GM21381 (cell line): ENCODE data around the gene PDSS2.
"Not testable (repeated sequence)": the region's sequence is repeated elsewhere in the genome, so short reads cannot be mapped to it uniquely, and the experiment has no call there.

Source experiments
- ATAC-seq: cut with Tn5 transposase; IDR thresholded peaks from one replicate; pipeline ENCODE4 v1.9.1; 2021; ENCODE audit warnings: mild to moderate bottlenecking, moderate library complexity; ENCODE audit not compliant: unreplicated experiment

PDSS2 gene

DNA sequence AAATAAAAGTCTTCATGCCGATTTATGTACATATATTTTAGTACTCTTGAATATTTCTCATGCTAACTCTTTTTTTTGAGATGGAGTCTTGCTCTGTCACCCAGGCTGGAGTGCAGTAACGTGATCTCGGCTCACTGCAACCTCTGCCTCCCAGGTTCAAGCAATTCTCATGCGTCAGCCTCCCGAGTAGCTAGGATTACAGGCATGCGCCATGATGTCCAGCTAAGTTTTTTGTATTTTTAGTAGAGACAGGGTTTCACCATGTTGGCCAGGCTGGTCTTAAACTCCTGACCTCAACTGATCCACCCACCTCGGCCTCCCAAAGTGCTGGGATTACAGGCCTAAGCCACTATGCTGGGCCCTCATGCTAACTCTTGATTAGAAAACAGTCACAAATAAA lies 179.4 kb downstream of the PDSS2 start:
- ATAC-seq, result not testable (repeated sequence)

DNA sequence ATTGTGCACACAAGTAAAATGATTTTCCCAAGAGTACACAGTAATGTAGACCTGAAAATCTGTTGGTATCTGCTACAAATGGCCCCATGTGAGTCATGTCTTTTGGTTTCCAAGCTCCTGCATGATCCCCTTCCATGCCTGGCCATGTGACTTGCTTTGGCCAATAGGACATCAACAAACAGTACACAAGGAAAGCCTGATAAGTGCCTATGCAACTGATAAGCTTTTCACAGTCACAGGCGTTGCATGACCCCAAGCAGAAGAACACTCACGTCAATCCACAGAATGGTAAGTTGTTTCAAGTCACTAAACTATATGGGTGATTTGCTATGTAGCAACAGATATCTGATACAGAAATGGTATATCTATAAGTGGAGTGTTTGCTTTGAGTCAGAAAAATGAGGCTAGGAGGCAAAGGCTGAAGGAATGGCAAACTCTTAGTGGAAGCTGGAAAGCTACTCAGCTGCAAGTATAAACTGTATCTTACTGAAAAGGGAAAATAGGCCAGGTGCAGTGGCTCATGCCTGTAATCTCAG lies 184.0 kb downstream of the PDSS2 start:
- no peak for ATAC-seq

DNA sequence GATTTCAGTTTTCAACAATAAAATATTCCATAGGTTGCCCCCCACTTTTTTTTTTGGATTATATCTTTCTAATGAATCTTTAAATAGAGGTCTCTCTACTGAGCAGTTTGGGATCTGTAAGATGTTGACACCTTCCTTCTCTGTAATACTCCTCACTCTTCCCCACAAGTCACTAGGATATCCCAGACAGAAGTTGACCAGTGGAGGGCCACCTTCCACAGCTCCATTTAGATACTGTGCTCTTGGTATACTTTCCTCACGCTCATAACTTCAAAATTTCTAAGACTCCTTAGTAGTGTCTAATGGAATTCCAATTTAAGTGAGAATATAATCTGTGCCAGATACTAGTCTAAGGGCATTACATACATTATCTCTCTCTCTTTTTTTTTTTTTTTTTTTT lies 185.1 kb downstream of the PDSS2 start:
- ATAC-seq, result no peak

DNA sequence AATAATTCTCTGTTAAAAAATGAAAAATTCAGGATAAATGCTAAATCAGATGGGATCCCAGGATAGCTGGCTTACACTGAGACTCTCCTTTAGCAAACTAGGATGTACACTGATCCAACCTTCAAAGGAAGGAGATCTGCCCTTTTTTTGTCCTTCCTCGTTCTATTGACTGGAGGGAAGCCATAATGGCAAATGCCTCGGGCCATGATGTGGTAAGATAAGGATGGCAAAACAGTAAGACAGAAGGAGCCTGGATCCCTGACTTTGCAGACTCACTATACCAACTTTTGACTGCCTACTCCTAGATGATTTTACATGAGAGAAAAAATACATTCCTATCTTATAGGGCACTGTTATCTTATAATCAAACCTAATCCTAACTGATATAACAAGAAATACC lies 187.1 kb downstream of the PDSS2 start:
- ATAC-seq, result no peak

DNA sequence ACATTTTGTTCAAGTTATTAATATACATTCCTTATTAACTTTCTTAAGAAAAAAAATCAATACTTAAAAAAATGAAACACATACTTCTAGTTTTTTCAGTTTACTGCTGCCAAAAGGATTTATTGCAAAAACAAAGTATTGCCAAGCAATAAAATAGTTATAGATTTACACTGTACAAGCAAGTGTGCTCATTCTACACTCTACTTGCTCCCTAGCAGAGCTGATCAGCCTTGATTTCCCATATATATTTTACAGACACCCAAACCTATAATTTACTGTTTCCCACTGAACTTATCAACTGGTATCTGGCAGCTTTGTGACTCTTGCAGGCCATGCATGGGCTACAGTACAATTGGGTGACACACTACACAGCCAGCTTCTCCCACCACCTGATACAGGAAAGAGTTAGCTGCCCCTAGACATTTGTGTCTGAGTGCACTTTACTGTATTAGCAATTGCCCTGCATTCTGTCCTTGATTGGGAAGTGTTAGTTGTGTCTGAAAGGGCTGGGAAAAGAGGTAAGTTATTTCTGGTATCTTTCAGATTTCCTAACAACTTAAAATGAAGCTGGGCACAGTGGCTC lies 188.1 kb downstream of the PDSS2 start:
- no peak for ATAC-seq

DNA sequence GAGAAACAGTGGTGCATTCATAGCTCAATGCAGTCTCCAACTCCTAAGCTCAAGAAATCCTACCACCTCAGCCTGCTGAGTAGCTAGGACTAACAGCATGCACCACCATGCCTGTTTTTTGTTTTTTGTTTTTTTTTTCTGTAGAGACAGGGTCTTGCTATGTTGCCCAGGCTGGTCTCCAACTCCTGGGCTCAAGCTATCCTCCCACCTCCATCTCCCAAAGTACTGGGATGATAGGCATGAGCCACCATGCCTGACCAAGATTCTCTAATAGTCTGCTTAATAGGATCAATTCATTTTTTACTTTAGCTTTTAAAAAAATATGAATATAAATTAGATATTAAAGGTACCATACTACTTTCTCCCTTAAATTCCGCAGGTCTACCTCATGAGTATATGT lies 191.7 kb downstream of the PDSS2 start:
- ATAC-seq, result no peak

DNA sequence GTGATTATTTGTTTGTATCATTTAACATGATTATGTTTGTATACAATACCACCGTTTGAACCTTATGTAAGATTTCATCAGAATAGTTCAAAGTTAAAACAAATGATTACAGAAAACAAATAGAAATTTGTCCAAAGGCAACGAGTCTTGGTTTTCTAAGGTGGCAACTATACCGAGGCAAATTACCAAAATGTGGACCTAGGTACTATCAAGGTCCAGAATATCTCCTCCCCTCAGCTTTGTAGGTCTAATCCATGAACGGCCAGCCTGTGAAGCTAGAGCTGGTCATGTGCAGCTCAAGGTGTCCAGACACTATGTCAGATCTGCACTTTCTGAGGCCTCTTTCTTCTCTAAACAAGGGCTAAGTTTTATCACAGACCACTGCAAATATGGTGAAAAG lies 192.4 kb downstream of the PDSS2 start:
- ATAC-seq, result no peak

DNA sequence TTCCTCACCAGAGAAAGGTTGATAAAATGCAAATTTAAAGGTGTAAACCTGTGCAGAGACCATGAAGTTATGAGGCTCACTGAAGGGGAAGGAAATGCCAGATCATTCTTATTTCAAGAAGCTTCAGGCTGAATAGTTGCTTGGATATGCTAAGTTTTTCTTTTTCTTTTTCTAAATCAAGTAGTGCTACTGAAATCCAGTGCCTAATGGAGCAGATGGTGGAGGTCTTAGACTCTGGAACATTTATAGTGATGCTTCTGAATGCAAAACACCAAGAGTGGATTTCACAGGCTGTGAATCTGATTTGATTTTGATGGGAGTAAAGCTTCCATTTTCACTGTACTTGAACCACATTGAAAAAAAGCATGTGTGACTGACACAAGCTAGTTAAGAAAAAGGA lies 192.8 kb downstream of the PDSS2 start:
- no peak for ATAC-seq

DNA sequence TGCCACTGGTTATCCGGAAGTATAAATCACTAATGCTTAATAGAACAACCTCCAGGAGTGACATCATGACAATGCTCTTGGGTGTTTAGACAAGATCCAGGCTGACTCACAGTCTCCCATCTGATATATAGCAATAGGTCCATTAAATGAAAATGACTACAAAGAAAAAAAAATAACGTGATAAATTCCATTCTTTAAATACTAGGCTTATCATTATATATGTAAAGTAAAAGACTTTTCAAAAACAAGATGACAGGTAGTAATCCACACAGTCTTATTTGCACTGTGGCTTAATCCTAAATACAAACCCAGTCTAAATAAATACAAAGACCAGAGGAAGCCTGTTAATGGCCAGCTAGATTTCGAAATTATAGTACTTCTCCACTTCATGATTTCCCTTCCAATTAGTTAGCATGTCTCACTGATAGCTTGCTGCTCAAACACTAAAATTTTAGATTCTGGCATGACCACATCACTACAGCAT lies 195.0 kb downstream of the PDSS2 start:
- no peak for ATAC-seq

DNA sequence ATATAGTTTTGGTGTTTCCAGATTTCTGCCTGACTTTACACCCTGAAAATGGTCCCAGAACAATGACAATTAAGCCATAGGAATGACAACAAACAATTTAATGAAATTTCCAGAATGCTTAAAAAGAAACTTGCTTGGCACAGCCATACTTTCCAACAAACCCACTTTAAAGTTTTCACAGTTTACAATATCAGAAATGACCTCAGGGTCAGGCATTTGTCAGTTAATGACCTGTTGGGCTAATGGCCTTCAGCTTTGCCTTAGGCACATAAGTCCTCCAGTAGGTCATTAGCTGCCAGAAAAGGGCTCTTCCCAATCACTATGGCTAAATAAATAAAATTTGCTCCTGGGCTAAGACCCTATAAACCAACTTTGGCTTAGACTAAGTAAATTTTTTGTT lies 199.4 kb downstream of the PDSS2 start:
- ATAC-seq, result no peak

DNA sequence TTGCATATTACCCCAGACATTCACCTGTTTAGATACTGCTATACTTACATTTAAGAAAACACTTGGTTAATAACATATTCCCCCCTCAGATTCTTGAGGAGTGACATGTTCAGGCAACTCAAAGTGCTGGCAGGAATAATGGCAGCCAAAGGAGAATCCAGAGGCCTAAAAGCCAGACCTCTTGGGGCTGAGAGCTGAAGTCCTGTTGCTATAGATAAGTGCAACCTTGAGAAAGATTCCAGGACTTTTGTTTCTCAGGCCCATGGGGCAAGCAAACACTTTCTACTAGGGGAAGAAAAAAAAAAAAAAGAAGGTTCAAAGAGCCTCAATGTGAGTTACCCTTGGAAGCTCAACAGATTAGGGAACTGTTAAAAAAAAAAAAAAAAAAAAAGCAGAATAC lies 211.2 kb downstream of the PDSS2 start:
- no peak for ATAC-seq

DNA sequence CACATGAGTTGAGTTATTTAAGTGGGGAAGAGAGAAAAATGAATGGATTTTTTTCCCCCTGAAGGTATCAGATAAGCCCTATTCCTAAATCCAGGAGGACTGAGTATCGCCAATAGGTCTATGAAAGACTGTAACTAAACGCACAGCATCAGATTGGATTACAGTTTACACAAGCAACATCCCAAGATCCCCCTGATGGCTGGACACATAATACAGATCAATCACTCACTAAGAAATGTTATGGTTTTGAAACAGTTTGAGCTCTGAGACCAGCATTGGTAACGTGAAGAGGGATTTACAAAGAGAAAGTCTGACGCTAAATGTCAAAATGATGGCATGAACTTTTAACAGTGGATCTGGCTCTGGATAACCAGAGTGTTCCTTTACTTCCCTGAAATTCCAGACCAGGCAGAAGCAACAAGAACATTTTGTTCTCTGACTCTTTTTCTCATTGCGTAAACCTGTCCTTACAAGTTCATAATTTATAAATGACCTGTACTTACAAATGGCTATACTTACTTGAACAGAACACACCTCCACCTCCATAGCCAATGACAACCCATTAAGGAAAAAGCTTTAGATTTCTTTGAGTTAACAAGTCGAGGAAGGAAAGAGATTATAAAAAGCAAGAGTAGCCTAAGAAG lies 212.3 kb downstream of the PDSS2 start:
- no peak for ATAC-seq

DNA sequence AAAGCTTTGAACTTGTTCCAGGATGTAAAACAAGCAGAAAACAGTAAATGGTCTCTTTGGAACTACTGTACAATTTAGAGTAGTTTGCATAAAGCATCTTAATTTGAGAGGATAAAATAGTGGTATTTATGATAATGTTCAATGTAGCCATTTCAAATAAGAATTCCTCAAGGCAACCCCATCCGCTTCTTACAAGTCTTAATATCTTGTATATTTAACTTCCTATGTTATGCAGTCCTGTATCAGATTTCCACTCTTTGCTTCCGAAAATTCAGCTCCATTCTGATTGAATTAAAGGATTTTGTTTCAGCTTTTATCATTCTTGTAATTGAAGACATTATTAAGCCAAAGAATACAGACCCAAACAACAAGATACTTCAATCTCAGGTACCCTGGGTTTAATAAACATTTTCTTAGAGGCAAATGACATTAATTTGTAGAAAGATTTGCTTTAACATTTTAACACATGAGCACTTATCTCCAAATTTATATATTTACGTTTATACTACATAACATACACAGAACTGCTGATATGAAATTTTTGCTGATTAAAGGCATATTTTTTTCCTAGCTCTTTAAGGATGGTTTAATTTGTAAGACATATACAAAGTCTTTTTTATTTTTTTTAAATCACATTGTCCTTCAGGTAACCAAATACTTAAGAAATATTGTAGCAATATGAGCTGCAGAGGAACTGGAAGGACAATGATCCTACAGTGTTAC lies 213.0 kb downstream of the PDSS2 start:
- ATAC-seq, result no peak

DNA sequence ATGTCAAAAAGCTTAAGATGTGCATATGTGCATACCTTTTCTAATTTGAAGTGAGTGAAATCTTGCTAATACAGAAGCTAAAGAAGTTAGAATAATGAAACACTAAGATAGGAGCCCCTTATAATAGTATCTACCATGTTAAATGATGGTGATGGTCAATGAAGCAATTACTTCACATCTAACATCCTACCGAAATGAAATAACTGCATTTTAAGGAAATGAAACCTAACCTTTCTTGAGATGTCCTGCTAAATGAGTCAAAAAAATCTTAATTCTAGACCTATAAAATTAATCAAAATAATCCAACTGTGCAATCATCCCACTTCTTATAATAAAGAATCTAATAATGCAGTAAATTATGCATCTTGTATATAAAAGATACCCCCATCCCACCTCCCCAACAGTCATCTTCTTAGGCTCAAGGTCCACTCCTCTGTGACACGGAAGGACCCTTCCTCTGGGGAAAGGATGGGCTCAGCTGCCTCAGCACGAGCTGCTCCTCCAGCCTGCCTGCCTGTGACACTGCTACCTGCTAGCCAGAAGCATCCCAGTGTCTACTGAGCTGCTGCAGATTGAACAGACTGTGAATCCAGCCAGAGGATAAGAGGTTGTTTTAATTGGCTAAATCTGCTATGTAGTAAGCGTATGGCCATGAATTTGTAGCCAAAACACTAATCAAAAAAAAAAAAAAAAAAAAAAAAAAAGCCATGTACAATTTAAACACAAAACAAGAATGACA lies 214.5 kb downstream of the PDSS2 start:
- ATAC-seq, result no peak

DNA sequence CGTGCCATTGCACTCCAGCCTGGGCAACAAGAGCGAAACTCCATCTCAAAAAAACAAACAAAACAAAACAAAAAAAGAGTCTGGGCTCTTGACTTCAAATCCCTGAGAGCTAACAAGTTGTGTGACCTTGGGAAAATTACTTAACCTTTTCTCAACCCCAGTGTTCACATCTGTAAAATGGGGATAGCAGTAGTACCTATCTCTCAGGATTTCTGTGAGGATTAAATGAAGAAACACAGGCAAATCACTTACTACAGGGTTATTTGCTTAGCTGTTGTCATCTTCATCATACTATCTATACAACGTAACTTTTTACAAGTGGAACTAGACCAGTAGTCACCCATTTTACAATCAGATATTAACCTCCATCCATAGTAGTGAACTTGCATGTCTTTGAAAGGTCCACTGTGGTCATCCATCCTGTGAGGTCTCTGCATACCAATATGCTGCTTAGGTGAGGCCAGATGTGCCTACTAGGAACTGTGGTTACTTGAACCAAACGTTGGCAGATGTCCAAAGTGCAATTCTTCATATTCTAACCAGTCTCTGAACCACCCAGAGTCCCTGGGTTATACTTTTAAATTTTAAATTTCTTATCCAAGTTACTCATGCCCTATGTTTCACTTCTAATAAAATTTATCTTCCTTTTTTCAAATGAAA lies 215.2 kb downstream of the PDSS2 start:
- no peak for ATAC-seq

DNA sequence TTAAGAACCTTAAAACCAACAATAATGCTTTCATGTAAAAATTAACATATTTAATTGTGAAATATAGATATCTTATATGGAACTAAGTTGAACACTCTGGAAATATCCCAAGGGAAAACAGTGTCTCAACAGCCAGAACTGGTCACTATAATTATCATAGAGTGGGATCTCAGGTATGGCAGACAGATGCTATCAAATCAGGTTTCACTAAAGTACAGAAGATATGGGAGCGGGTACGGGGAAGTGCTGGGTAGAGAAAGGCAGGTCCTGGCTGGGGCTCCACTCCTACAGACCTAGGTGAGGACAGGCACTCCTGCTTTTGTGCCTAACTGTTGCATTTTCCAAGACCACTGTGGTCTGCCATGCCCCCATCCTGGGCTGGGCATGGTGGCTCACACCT lies 215.9 kb downstream of the PDSS2 start:
- no peak for ATAC-seq

DNA sequence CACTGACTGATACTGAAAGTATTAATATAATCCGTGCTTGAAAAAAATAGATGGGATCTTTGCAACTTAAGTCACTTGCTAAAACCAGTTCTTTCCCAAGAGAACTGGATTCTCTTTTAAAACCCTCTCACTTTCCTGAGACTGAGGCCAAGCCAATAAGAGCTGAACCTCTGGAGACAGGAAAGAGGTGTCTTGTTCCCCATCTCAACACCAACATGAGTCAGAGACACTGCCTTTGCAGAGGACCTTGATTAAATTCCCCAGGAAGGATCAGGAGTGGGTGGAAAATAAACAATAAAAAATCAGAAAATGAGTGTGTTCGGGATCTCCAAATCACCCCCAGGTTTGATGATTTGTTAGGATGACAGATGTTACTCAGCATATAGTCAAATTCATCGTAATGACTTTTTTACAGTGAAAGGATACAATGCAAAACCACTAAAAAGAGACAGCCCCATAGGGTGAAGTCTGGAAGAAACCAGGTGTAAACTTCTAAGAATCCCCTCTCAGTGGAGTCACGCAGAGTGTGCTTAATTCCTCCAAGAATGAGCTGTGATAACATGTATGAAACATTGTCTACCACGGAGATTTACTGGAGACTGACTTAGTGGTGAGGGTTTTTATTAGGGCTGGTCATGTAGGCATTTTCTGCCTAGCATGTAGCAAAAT lies 221.2 kb downstream of the PDSS2 start:
- ATAC-seq, result no peak

DNA sequence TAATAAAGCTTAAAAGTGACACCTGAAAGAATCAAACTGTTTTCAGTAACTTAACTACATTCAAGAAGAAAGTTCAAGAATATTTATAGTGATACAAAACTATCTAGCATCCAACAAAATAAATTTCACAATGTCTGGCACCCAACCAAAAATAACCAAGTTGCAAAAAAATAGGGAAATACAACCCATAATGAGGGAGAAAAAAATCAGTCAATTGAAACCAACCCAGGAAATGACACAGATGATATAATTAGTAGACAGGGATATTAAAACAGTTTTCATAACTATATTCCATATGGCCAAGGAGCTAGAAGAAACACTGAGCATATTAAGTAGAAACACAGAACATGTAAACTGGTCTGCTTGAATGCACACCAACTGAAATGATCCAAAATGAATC lies 223.9 kb downstream of the PDSS2 start:
- no peak for ATAC-seq

DNA sequence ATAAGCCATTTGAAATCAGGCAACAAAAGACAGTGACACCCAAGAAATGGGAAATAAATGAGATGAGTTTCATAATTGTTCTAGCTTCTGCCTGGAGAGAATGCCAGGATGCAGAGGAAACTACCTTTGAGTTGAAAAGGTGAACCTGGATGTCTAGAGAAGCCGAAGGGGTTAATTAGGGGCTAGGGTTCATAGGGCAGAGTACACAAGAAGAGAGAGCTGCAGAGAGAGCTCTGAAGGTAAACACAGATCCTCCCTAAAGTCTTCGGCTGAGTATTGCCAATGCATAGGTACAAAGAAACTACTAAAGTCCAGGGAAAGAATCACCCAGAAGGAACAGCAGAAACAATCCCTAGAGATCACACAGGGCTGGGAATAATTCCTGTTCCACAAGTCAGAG lies 224.4 kb downstream of the PDSS2 start:
- no peak for ATAC-seq

DNA sequence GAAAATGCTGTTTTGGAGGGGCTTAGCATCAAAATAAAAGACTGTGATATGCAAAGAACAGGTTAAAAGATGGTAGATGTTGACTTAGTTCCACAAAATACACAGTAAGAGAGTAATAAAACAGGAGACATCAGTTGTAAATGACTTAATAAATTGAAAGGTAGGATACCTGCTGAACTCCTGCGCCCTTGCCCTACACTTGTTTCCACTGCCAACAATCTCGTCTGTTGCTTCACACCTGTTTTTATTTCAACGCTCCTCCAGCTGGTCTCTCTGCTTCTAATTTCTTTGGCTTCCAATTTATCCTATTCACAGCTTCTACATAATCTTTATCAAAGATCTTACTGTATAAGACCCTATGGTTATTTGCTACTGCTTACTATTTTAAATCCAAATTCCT lies 228.1 kb downstream of the PDSS2 start:
- ATAC-seq, result no peak
